RWPE1 (cell line): ENCODE data around the gene ZNF496.
"Not testable (repeated sequence)": the region's sequence is repeated elsewhere in the genome, so short reads cannot be mapped to it uniquely, and the experiment has no call there.

Experiments used
- CTCF ChIA-PET: fragments of 350-600 bp; sonication (Branson Sonifier 250); formaldehyde crosslinking; extraction: SDS; loops from one replicate; lab custom pipeline; 2021; lab: Yijun Ruan, JAX
- POLR2A ChIA-PET: fragments of 400-600 bp; formaldehyde crosslinking; extraction: SDS; loops from one replicate; lab custom pipeline; 2020; ENCODE audit warnings: antibody characterized with exemption; ENCODE audit not compliant: low non-redundant PET; lab: Yijun Ruan, JAX
- DNase-seq: peaks from one replicate; pipeline ENCODE4 v3.0.0; 2012; ENCODE audit warnings: low spot score
- H3K27ac ChIP-seq: fragments of 450-650 bp; 2 replicates; pipeline ENCODE4 v1.5.1; 2017
- TF ChIP-seq, protein P1 (sequence below): fragments of 450-650 bp; conservative IDR thresholded peaks from 2 replicates; pipeline ENCODE4 v1.5.1; 2017; ENCODE audit warnings: low read depth, mild to moderate bottlenecking

ZNF496 gene

GRCh38 chr1:247331525-247332214 is at the start of gene ZNF496:
ZNF496 (minus strand) TSS chr1:247331867; CDS start chr1:247329578, 2,289 bp downstream.
- TF ChIP-seq, protein P1, sequence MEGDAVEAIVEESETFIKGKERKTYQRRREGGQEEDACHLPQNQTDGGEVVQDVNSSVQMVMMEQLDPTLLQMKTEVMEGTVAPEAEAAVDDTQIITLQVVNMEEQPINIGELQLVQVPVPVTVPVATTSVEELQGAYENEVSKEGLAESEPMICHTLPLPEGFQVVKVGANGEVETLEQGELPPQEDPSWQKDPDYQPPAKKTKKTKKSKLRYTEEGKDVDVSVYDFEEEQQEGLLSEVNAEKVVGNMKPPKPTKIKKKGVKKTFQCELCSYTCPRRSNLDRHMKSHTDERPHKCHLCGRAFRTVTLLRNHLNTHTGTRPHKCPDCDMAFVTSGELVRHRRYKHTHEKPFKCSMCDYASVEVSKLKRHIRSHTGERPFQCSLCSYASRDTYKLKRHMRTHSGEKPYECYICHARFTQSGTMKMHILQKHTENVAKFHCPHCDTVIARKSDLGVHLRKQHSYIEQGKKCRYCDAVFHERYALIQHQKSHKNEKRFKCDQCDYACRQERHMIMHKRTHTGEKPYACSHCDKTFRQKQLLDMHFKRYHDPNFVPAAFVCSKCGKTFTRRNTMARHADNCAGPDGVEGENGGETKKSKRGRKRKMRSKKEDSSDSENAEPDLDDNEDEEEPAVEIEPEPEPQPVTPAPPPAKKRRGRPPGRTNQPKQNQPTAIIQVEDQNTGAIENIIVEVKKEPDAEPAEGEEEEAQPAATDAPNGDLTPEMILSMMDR, result no peak
- DNase-seq, result peak; percentile 94
- POLR2A ChIA-PET, result interaction anchor here (0.9 kb wide), 1 partner anchor 33 kb away, joined by 3 read pairs; no protein-coding TSS in a partner anchor
- peak within 1 kb of the TSS; percentile 87 for H3K27ac ChIP-seq
- CTCF ChIA-PET, result interaction anchor here (0.6 to 0.7 kb wide), 3 partner anchors 59 to 1172 kb away, joined by 3 read pairs; no protein-coding TSS in a partner anchor

DNA sequence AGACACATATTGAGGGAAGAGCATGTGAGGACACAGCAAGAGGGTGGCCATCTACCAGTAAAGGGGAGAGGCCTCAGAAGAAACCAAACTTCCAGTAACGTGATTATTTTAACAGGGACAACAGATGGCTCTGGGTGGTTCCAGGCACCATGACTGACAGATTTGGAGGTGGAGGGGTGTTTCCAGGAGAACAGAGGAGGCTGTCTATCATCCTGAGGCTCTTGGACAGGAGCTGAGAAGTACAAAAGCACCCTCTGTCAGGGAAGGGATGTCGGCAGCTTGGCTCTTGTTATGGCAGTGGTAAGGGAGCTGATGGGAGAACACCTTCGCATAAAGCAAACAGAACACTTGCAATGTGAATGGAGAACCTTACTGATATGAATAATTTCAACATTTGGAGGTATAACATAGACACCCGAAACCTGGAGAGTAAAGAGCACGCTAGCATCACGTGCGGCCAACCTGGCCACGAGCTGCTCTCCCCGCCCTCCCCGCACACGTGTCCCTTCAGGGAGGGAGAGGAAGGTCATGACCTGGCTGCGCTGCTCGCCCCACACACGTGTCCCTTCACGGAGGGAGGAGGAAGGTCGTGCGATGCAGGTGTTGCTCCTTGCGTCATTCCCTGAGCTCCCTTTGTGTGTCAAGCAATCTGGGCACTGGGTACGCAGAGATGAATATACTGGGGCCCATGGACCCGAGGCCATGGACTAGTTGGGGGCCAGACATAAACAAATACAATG is 46.8 kb upstream of the ZNF496 start:
- CTCF ChIA-PET, result no interaction called here
- TF ChIP-seq, protein P1, result no peak
- H3K27ac ChIP-seq, result no peak overlapping the region
- DNase-seq, result no peak
- POLR2A ChIA-PET, result no interaction called here

- H3K27ac ChIP-seq, DNase-seq, POLR2A ChIA-PET, CTCF ChIA-PET: not testable (repeated sequence)
Measured at GRCh38 chr1:247377656-247378055, 46.0 kb upstream of the ZNF496 start.

DNA sequence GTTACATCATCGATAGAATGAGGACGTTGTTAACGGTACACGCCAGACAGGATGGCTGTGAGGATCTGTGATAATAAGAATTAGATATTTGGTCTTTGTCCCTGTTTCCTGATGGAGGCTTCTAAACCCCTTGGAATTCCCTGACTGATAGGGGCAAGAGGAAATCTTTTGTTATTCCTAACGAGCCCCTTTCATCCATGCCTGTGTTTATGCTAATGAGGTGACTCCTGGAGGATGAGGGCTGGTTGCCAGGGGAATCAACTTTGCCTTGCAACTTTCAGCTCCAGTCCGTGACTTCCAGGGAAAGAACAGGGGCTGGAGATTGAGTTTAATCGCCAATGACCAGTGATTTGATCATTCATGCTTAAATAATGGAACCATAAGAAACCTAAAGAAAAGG is 45.0 kb upstream of the ZNF496 start:
- no peak overlapping the region for H3K27ac ChIP-seq
- CTCF ChIA-PET, result no interaction called here
- TF ChIP-seq, protein P1, result no peak
- POLR2A ChIA-PET, result no interaction called here
- no peak for DNase-seq

DNA sequence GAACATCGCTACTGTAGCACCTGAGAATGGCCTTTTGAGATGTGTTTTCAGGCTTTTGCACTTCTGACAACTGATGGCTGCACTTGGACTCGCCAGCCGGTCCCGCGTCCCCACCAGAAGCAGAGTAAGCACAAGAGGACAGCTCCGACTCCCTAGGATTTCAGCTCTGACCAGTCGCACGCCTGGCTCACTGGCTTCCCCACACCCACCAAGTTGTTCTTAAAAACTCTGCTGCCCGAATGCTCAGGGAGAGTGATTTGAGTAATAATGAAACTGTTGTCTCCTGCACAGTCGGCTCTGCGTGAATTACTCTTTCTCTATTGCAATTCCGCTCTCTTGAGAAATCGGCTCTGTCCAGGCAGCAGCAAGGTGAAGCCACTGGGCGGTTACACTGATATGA is 44.1 kb upstream of the ZNF496 start:
- no peak overlapping the region for H3K27ac ChIP-seq
- POLR2A ChIA-PET, result no interaction called here
- TF ChIP-seq, protein P1, result no peak
- no peak for DNase-seq
- CTCF ChIA-PET, result no interaction called here

DNA sequence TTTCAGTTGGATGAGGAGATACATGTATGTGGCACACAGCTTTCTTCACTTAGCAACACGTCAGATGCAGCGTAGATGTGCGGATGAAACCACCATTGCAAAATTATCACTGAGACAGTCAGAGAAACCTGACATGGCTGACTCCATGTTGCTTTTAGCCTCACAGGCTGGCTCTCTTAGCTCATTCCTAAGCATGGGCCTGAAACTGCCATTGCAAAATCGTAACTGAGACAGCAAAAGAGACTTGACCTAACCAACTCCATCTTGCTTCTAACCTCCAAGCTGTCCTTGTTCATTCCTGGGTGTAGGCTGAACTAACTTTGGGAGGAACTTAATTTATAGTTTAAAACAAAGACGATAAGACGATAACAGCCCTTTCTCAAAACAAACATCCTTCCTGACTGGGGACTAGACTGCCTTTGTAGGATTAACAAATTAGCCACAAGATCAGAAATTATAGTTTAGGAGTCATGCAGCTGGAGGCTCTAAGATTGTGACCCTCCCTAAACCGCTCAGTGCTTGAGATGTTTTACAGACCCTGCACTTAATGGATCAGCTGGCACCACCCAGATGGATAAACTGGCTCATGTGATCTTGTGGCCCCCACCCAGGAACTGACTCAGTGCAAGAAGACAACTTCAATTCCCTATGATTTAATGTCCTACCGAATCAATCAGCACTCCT is 43.1 kb upstream of the ZNF496 start:
- POLR2A ChIA-PET, H3K27ac ChIP-seq, DNase-seq: not testable (repeated sequence)
- CTCF ChIA-PET, result interaction anchor here (0.6 to 2.6 kb wide), 6 partner anchors 15 to 120 kb away, joined by 3 to 14 read pairs (median 4); no protein-coding TSS in a partner anchor

GRCh38 chr1:247373721-247374141 is 42.1 kb upstream of the ZNF496 start:
- no peak overlapping the region for H3K27ac ChIP-seq
- TF ChIP-seq, protein P1, result no peak
- DNase-seq, result peak; percentile 23
- ChIA-PET POLR2A (no interaction called here), CTCF (interaction anchor here (0.7 to 2.6 kb wide), 9 partner anchors 16 to 399 kb away, joined by 3 to 14 read pairs (median 4); no protein-coding TSS in a partner anchor)
